ENCODE data around the gene ZNF497. TPM values are rescaled to one million over a fixed set of nuclear protein-coding genes. Genes with fewer than 3 reads are reported as not detected.

ZNF497 gene
- total and polyA plus RNA-seq, 2 of the 13 experiments (the other 11 are each of a cell fraction or from before 2014, with no cell fraction given): 1.5 to 1.9 TPM

GRCh38 chr19:58408152-58409009, 45.8 kb upstream of the ZNF497 start, which contains the start of gene ZNF584 (continued):
- no peak for TF ChIP-seq ZNF646 (CRISPR knock-in tag; IDR thresholded peaks at IDR 0.05)
- peak; percentile 92 for TF ChIP-seq ZNF781 (CRISPR knock-in tag; IDR thresholded peaks at IDR 0.05; ENCODE audit: borderline replicate concordance, not compliant biosample characterization)
- peak; percentile 73 for TF ChIP-seq ZMAT3 (CRISPR knock-in tag; conservative IDR thresholded peaks at IDR 0.05)
- TF ChIP-seq TBX3 (IDR thresholded peaks at IDR 0.05; ENCODE audit: borderline replicate concordance): 0 out of 2 replicates have a peak, but pooled peaks have one; percentile 6
- no peak for TF ChIP-seq SMAD1 (CRISPR knock-in tag; IDR thresholded peaks at IDR 0.05; ENCODE audit: borderline replicate concordance, low read depth)
- TF ChIP-seq ZNF329 (CRISPR knock-in tag; IDR thresholded peaks at IDR 0.05; ENCODE audit: low read depth): no peak
- no peak for TF ChIP-seq RFX5 (IDR thresholded peaks at IDR 0.05; ENCODE audit: low read depth, low read length)
- no peak for TF ChIP-seq U2AF1 (optimal IDR thresholded peaks at IDR 0.05; ENCODE audit: low read depth, low read length)
- peak; percentile 52 for TF ChIP-seq TBL1XR1 (IDR thresholded peaks at IDR 0.05; ENCODE audit: borderline replicate concordance, low read length, partially characterized antibody)
- peak; percentile 76 for TF ChIP-seq ZNF44 (CRISPR knock-in tag; IDR thresholded peaks at IDR 0.05)
- peak; percentile 89 for TF ChIP-seq IRF2 (CRISPR knock-in tag; IDR thresholded peaks at IDR 0.05)
- no peak for TF ChIP-seq E2F2 (CRISPR knock-in tag; IDR thresholded peaks at IDR 0.05; ENCODE audit: borderline replicate concordance)
- no peak for TF ChIP-seq ZNF432 (CRISPR knock-in tag; IDR thresholded peaks at IDR 0.05; ENCODE audit: borderline replicate concordance)
- no peak for TF ChIP-seq REL (CRISPR knock-in tag; conservative IDR thresholded peaks at IDR 0.05)
- no peak; the same call in 1 of the 2 replicates for TF ChIP-seq ZNF788 (CRISPR knock-in tag; IDR thresholded peaks at IDR 0.05; ENCODE audit: borderline replicate concordance)
- no peak for TF ChIP-seq ZNF777 (CRISPR knock-in tag; IDR thresholded peaks at IDR 0.05)
- TF ChIP-seq KDM1A (CRISPR knock-in tag; IDR thresholded peaks at IDR 0.05): no peak
- no peak for TF ChIP-seq BATF2 (CRISPR knock-in tag; IDR thresholded peaks at IDR 0.05)
- TF ChIP-seq ZNF234 (CRISPR knock-in tag; conservative IDR thresholded peaks at IDR 0.05): peak; percentile 87
